Myocyte (in vitro differentiated cells): ENCODE measurements around the gene PEX19. TPM values are rescaled to one million over a fixed set of nuclear protein-coding genes. Genes with fewer than 3 reads are reported as not detected.

Source experiments
- DNase-seq: peaks from one replicate; pipeline ENCODE4 v3.0.0-alpha.2; 2012; ENCODE audit warnings: low read depth
- total RNA-seq: library from RNA; depleted of rRNA; stranded (reverse); fragments of >200 nt; gene quantifications from 2 replicates; pipeline ENCODE4 v1.2.3, GENCODE V29; 2014

Gene PEX19
- total RNA-seq, 1 donor from 2014 or later = 67.5 TPM

DNA sequence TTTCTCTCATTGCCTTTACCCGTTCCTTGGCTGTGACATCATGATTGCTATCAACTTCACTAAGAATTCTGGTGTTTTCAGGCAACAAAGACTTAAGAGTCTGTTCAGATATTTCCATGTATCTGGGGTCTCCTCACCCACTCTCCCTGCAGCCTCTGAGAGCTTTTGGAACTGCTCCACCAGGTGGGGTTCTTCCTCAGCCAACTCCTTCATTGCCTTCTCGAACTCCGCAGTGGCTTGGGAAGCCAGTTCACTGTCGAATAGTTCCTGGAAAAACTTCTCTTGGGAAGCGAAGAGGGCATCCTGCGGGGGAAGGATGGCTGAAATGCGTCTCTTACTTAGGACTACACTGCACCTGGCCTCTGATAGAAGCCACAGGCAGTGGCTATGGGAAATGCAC lies 2.1 kb downstream of the PEX19 start:
- no peak for DNase-seq

DNA sequence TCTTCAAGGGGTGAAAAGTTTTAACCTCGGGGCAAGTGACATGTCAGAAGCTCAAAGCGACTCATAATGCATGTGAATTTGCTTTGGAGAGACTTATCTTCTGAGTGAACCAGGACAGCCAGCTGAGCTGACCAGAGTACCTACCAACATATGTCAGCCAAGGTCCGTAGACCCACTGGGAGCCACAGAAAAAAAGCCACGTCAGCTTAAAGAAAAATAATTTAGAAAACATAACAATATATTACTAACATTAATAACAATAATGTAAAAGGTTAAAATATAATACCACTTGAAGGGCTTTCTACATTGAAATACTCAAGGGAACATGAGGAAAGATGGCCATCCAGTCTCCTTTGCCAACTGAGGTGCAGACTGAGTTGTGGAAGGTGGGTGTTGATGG lies 6.9 kb downstream of the PEX19 start:
- no peak for DNase-seq

- DNase-seq = no peak
Observed at GRCh38 chr1:160277330-160277729, 7.6 kb downstream of the PEX19 start.

DNA sequence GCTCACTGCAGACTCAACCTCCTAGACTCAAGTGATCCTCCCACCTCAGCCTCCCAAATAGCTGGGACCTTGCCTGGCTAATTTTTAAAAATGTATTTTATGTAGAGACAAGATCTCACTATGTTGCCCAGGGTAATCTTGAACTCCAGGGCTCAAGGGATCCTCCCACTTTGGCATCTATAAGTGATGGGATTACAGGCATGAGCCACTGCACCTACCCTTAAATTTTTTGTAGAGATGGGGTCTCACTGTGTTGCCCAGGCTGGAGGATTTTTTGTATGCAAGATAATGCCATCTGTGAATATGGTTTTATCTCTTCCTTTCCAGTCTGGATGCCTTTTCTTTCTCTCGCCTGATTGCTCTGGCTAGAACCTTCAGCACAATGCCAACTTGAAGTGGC lies 13.9 kb downstream of the PEX19 start:
- DNase-seq = no peak

DNA sequence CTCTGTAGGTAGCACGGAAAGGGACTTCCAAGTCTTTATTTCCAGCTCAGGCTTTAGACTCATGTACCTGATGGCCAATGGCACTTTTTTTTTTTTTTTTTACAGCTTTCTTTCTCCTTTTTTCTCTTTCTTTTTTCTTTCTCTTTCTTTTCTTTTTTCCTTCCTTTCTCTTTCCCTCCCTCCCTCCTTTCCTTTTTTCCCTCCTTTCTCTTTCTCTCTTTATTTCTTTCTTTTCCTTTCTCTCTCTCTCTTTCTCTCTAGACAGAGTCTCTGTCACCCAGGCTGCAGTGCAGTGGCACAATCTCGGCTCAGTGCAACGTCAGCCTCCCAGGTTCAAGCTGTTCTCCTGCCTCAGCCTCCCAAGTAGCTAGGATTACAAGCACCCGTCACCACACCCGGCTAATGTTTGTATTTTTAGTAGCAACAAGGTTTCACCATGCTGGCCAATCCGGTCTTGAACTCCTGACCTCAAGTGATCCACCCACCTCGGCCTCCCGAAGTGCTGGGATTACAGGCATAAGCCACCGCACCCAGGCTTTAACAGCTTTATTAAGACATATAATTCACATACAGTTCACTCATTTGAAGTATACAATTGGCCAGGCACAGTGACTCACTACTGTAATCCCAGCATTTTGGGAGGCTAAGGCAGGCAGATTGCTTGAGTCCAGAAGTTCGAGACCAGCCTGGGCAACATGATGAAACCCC lies 17.5 kb downstream of the PEX19 start:
- DNase-seq = no peak

DNA sequence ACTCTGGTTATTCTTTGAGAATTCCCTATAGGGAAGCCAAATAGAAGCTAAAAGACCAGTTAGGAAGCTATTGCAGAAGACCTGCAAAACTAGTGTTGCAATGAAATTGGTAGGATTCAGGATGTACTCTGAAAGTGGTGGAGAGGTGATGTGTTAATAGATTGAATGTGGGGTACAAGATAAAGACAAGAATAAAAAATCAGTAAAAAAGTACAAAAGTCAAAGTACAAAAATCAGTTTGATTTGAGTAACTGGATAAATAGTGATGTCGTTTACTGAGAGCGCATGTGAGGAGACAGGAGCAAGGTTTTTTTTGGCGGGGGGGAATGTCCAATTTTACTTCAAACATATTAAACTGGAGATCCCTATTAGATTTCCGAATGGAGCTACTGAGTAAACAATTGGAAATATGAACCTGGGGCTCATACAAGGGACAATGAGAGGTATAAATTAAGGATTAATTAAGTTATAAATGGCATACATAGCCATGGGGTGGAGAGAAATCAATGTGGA lies 20.1 kb downstream of the PEX19 start:
- DNase-seq = no peak

GRCh38 chr1:160261893-160262794 lies 22.8 kb downstream of the PEX19 start, which contains the start of gene DCAF8:
DCAF8 (minus strand) TSS chr1:160262549; CDS start chr1:160244008, 18,541 bp downstream.
- peak; percentile 99 for DNase-seq

GRCh38 chr1:160261556-160261892 lies 23.4 kb downstream of the PEX19 start:
- DNase-seq = peak; percentile 82

- DNase-seq = peak; percentile 77
Observed at GRCh38 chr1:160260406-160261382, 24.2 kb downstream of the PEX19 start.

DNA sequence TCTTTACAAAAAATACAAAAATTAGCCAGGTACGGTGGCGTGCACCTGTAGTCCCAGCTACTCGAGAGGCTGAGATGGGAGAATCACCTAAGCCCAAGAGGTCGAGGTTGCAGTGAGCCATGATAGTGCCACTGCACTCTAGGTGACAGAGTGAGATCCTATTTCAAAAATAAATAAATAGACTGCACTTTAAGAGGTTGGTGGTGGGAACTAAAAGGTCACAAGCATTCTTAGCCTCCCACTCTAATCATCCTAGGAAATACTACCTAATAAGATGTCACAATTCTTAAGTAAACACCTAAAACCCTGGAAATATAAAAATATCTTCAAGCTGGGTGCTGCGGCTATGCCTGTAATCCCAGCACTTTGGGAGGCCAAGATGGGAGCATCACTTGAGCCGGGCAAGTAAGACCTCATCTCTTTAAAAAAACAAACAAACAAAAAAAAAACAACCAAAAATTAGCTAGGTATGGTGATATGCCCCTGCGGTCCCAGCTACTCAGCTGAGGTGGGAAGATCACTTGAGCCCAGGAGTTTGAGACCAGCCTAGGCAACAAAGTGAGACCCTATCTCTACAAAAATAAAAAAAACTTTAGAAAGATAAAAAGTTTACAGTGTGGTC lies 26.6 kb downstream of the PEX19 start:
- DNase-seq = no peak

DNA sequence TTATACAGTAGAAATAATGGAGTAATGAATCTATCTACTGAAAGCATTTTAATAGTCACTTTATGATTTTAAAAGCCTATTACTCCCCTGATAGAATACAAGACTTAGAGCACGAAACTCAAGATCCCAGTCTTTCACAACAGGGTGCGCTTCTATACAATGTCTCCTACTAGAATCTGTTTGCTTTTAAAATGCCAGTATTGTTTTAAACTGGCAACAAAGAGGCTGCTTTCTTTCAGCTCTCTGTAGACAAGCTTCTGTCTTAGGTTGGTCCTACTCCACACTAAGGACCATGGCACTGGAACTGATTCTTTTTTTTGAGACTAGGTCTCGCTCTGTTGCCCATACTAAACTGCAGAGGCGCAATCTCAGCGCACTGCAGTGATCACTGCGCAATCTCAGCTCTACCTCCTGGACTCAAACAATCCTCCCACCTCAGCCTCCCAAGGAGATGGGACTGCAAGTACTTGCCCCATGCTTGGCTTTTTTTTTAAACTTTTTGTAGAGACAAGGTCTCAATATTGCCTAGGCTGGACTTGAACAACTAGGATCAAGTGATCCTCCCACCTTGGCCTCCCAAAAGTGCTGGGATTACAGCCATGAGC lies 27.4 kb downstream of the PEX19 start:
- no peak for DNase-seq

DNA sequence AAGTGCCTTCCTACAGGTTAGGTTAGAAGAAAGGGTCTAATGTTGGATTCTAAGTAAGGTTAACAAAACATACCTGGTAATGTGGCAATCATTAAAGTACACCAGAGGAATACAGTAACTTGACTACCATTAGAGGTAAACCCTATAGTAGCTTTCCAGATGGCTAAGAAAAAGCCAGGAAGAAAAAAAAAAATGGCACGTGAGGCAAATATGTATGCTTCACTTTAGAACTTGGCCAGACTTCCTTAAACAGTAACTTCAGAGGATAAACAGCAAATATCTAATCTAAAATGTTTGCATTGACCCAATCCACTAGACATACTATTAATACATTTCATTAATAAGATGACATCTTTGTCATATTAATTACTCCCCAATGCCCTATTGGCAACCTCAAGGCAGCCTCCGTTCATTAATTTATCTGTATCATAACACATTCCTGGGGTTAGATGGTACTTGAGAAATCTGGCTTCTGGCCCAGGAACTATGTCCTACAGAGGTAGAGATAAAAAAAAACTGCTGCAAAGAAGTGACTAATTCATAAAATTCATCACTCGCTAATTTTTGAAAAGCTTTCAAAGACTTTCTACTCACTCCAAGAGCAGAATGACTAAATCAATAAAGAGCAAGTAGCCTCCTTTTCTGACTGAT lies 28.4 kb downstream of the PEX19 start:
- no peak for DNase-seq

- no peak for DNase-seq
Observed at GRCh38 chr1:160255781-160256300, 29.1 kb downstream of the PEX19 start.

DNA sequence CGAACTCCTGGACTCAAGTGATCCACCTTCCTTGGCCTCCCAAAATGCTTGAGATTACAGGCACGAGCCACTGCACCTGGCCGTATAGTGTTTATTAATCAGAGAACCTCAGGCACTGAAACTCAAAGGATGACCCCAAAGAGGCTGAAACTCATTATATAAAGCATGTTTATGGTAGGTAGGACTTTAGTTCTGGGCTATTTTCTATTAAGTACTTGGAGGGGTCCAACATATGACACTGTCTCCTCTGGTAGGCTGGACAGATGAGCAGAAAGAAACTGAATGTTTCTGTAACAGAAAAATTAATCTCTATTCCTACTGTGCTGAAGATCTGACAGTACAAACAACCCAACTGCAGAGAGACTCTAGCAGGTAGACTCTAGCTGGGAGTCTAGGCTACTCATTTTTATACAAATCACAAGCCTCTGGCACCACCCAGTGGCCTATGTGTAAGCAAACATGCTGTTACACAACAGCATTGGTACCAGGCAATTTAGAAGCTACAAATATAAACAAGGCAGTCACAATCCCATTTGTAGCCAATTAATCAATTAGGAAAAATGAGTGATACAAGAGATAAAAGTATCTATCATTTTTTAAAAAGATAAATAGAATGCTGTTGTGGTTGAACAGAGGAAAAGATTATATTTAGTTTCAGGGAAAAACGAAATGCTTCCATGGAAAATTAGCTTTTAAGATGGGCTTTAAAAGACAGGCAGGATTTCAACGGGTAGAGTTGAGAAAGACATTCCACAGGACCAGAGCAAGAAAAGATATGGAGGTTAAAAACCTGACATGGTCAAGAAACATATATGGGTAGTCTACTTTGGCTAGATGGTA lies 33.0 kb downstream of the PEX19 start:
- DNase-seq = peak; percentile 82

DNA sequence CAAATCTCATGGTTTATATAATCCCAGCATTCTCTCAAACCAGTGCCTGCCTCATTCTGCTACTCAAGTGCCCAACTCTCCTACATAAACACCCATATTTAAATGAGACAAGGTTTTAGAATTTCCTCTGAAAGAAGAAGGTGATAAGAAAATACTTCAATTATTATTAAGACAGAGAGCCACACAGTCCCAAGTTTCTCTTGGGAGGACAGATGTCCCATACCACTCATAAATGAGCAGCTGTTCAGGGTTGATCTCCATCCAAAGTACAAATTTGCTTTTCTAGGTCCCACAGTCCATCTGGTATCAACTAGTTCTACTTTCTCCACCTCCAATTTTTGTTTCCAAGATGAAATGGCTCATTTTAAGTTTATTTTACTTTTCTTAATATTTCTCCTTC lies 33.9 kb downstream of the PEX19 start:
- DNase-seq = peak; percentile 66

GRCh38 chr1:160247053-160247452 lies 37.9 kb downstream of the PEX19 start:
- DNase-seq = no peak

DNA sequence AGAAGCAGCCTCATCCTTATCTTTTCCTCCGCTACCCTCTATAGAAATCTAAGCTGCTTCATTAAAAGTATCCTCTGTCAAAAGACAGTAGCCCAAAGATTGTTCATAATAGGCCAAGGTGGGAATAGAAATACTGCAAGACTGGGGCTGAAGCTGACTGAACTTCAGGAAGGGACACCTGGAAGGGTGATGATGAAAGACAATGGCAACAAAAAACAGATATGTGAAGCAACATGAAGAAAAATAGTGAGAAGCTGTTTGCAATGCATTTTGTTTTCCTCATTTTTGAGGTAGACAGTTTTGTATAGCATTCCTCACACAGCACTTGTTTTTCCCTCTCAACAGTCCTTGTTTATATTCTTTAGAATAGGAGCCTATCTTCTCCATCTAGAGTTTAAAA lies 39.5 kb downstream of the PEX19 start:
- no peak for DNase-seq

GRCh38 chr1:160244209-160244608 lies 40.7 kb downstream of the PEX19 start:
- DNase-seq = no peak

DNA sequence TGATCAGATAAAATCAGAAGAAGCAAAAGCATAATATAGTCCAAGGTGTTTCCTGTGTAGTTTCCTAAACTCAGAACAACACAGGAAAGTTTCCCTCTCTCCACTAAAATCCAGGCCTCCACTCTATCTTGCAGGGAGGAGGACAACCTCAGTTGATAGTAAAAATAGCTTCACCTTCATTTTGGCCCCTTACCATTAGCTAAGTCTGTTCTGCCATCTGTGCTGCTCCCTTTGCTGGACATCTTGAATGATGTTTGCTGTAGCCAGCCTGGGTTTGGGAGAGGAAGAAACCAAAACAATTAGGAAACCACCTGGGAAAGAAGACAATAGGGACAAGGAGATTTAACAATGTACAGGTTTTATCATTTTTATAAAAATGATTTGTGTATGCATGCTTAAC lies 41.2 kb downstream of the PEX19 start:
- no peak for DNase-seq
